SK-N-SH treated with all-trans-retinoic acid at 6 μM for 48 hours (cell line): Measurements from ENCODE around the gene TBX10.
"Not testable (repeated sequence)": the region's sequence is repeated elsewhere in the genome, so short reads cannot be mapped to it uniquely, and the experiment has no call there.

ENCODE experiments used
- ARNTL ChIP-seq: fragments of 450-650 bp; formaldehyde crosslinking; IDR thresholded peaks from 2 replicates; pipeline ENCODE4 v1.5.0; 2020; ENCODE audit warnings: low read depth, mild to moderate bottlenecking, moderate library complexity, borderline replicate concordance
- CREB5 ChIP-seq: fragments of 250-450 bp; sonication (Bioruptor Pico); IDR thresholded peaks from 2 replicates; pipeline ENCODE4 v1.5.1; 2020; ENCODE audit warnings: low read depth, mild to moderate bottlenecking, moderate library complexity
- ISL1 ChIP-seq: fragments of 250-450 bp; sonication (Bioruptor Pico); IDR thresholded peaks from 2 replicates; pipeline ENCODE4 v2.1.2; 2022; ENCODE audit warnings: mild to moderate bottlenecking, moderate library complexity
- PATZ1 ChIP-seq: fragments of 250-450 bp; sonication (Bioruptor Pico); IDR thresholded peaks from 2 replicates; pipeline ENCODE4 v1.8.0; 2020; ENCODE audit warnings: mild to moderate bottlenecking, moderate library complexity, borderline replicate concordance
- POU6F1 ChIP-seq: fragments of 250-450 bp; sonication (Bioruptor Pico); IDR thresholded peaks from 2 replicates; pipeline ENCODE4 v1.8.0; 2021; ENCODE audit warnings: low read depth, mild to moderate bottlenecking, moderate library complexity, borderline replicate concordance
- ZC3H10 ChIP-seq: fragments of 250-450 bp; sonication (Bioruptor Pico); IDR thresholded peaks from 2 replicates; pipeline ENCODE4 v1.5.1; 2021; ENCODE audit warnings: mild to moderate bottlenecking, moderate library complexity
- ZFP30 ChIP-seq: fragments of 450-650 bp; formaldehyde crosslinking; IDR thresholded peaks from 2 replicates; pipeline ENCODE4 v1.5.0; 2022; ENCODE audit warnings: mild to moderate bottlenecking, moderate library complexity

DNA sequence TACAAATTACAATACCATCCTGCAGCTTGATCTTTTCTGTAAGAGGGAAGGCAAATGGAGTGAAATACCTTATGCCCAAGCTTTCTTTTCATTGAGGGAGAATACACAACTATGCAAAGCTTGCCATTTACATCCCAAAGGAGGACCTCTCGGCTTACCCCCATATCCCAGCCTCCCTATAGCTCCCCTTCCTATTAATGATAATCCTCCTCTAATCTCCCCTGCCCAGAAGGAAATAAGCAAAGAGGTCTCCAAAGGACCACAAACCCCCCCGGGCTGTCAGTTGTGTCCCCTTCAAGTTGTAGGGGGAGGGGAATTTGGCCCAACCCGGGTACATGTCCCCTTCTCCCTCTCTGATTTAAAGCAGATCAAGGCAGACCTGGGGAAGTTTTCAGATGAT, 17.6 kb downstream of the TBX10 start:
- not testable (repeated sequence) for TF ChIP-seq CREB5 (CRISPR knock-in tag); PATZ1; ZFP30; ARNTL (CRISPR knock-in tag); POU6F1 (CRISPR knock-in tag); ZC3H10 (CRISPR knock-in tag); ISL1 (CRISPR knock-in tag)
